ENCODE measurements around the gene MYO7A.

Gene MYO7A

GRCh38 chr11:77184136-77184860 lies 56.3 kb downstream of the MYO7A start:
- no peak for DNase-seq (ENCODE audit: low spot score)

GRCh38 chr11:77186302-77186701 lies 58.3 kb downstream of the MYO7A start:
- no peak for DNase-seq (ENCODE audit: low spot score)

GRCh38 chr11:77187111-77187750 lies 59.2 kb downstream of the MYO7A start:
- DNase-seq (ENCODE audit: low spot score): no peak

- DNase-seq (ENCODE audit: low spot score): peak; percentile 66
These were observed 60.0 kb downstream of the MYO7A start for GRCh38 chr11:77187776-77188632.

- DNase-seq (ENCODE audit: low spot score): no peak
These were observed 60.8 kb downstream of the MYO7A start for GRCh38 chr11:77188633-77189491.

- DNase-seq (ENCODE audit: low spot score): no peak
These were observed 61.7 kb downstream of the MYO7A start for GRCh38 chr11:77189588-77190210.

- no peak for DNase-seq (ENCODE audit: low spot score)
These were observed 62.5 kb downstream of the MYO7A start for GRCh38 chr11:77190331-77191075.

- DNase-seq (ENCODE audit: low spot score): no peak
These were observed 63.4 kb downstream of the MYO7A start for GRCh38 chr11:77191429-77191822.

GRCh38 chr11:77191823-77192495 lies 63.9 kb downstream of the MYO7A start:
- peak; percentile 8 for DNase-seq (ENCODE audit: low spot score)

GRCh38 chr11:77193167-77193566 lies 65.1 kb downstream of the MYO7A start:
- no peak for DNase-seq (ENCODE audit: low spot score)

GRCh38 chr11:77193911-77194830 lies 66.1 kb downstream of the MYO7A start:
- no peak for DNase-seq (ENCODE audit: low spot score)

- DNase-seq (ENCODE audit: low spot score): no peak
These were observed 67.2 kb downstream of the MYO7A start for GRCh38 chr11:77195071-77195755.

- DNase-seq (ENCODE audit: low spot score): no peak
These were observed 68.9 kb downstream of the MYO7A start for GRCh38 chr11:77196961-77197360.

- no peak for DNase-seq (ENCODE audit: low spot score)
These were observed 69.7 kb downstream of the MYO7A start for GRCh38 chr11:77197626-77198320.

- DNase-seq (ENCODE audit: low spot score): no peak
These were observed 70.4 kb downstream of the MYO7A start for GRCh38 chr11:77198440-77198849.

- no peak for DNase-seq (ENCODE audit: low spot score)
These were observed 71.2 kb downstream of the MYO7A start for GRCh38 chr11:77199137-77199745.

All from hematopoietic multipotent progenitor cell treated with erythropoietin and hydrocortisone succinate and interleukin-3 and kit ligand, for 15 days (in vitro differentiated cells).